AG08395 (cell line): ENCODE results near the gene FCRLB.
"Not testable (repeated sequence)": the region's sequence is repeated elsewhere in the genome, so short reads cannot be mapped to it uniquely, and the experiment has no call there.

Source experiments
- DNase-seq: peaks from one replicate; pipeline ENCODE4 v3.0.0; 2012; ENCODE audit warnings: mixed read lengths, low spot score

Gene FCRLB

DNA sequence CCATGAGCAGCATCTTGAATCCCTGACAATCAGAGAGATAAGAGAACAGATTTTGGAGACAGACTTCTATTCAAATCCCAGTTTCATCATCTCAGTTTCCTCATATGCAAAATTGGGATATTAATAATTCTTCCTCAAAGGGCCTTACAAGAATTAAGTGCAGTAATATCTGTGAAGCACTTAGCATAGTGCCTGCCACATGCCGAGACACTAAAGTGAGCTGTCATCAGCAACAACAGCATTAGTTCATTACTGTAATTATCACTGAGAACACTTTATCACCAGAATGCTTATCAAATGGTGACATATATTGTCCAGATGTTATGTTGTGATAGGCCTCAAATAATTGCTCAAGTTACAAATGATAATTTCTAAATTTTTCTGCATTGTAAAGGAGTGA is 922 bp upstream of the FCRLB start:
- DNase-seq, result no peak

DNA sequence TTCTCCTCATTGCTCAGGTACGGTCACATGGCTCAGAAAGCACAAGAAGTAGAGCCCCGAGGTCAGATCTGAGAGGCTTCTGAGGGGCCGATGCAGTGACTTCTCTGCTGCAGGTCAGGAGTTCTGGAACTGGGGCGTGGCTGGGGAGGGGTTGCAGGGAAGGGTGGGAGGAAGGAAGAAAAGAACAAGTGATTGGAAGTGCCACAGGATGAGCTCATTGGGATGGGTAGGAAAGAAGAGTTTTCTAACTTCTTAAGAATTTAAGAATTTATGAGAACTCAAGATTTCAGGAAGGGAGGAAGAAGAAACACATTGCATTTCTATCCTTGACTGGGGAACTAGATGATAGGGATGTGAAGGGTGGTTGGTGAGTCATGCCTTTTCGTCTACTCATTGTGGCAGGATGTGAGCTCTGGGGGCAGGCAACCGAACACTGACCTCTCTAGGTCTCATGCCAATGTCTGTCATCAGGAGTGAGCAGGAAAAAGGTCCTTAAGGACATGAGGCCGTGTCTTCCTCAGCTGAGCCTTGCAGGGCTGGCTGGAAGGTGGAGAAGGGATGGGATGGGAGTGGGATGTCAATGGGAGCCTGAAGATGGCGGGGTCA is 497 bp downstream of the FCRLB start:
- DNase-seq, result peak; percentile 87

DNA sequence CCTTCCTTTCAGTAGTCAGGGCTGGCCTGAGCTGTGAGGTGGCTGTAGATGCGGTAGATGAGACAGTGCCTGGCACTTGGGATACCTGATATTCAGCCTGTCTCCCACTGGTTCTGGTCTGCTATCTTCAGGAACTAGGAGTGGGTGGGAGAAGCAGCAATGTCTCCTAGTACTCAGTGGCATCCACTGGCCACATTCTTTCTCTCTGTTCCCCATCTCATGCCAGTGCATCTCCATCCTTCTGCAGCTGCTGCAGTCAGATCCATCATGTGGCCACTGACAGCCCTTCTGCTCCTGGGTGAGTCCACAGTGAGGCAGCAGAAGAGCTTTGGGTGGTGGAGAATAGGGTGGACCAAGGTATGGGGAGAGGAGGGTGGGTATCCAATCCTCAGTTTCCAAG is 1.1 kb downstream of the FCRLB start:
- no peak for DNase-seq

DNA sequence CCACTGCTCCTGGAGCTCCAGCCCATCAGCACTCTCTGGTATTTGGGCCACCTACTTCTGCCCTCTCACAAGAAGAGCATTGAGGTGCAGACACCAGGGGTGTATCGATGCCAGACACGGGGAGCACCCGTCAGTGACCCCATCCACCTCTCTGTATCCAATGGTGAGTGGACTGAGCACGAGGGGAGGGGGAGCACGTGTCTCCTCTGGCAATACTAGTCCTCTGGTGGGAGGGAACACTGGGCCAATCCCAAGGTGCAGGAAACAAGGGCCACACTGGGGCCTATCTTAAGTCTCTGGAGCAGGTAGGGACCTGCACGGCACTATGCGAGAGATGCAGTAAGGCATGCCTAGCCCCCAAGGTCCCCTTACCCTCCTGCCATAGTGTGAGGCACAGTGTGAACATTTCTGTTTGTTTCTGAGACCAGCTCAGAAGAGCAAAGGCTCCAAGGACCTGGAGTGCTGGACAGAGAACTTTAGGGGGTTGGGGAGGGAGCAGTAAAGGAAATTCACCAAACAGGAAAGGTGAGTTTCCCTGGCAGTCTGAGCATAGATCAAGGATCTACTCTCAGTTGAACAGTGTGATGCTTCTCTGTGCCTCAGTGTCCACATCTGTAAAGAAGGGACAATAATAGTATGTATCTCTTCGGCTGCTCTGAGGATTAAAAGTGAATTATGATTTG is 2.3 kb downstream of the FCRLB start:
- DNase-seq, result no peak

DNA sequence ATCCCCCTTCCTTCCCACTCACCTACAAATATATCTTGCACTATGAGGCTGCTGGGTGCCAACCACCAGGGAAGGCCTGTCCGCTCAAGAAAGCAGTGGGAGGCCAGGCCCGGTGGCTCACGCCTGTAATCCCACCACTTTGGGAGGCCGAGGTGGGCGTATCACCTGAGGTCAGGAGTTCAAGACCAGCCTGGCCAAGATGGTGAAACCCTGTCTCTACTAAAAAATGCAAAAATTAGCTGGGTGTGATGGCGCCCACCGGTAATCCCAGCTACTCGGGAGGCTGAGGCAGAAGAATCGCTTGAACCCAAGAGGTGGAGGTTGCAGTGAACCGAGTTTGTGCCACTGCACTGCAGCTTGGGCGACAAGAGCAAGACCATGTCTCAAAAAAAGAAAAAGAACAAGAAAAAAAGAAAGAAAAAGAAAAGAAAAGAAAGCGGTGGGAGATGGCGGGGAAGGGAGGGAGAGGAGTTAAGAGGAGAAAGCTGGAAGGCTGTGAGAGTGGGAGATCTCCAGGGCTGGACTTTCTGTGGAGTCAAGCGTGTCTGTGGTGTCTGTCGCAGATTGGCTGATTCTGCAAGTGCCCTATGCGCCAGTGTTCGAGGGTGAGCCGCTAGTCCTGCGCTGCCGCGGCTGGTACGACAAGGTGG is 4.0 kb downstream of the FCRLB start:
- DNase-seq, result not testable (repeated sequence)

DNA sequence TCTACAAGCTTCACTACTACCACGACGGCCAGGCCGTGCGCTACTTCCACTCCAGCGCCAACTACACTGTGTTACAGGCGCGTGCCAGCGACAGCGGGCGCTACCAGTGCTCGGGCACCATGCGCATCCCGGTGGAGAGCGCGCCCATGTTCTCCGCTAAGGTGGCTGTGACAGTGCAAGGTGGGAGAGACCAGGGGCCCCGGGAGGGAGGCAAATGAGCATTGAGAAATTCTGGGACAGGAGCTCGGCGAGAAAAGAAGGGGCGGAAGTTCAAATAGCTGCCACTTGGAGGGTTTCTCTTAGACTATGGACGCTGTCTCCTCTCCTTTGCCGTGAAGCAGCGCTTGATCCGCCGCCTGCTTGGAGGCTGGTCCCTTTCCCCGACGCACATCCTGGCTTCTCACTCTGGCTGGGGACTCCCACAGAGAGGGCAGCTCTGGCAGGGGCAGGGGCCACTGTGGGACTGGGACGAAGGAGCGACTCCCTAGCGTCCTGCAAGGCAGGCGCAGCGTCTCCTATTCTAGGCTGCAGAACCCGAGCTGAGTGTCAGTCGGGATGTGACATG is 4.6 kb downstream of the FCRLB start:
- peak; percentile 21 for DNase-seq

DNA sequence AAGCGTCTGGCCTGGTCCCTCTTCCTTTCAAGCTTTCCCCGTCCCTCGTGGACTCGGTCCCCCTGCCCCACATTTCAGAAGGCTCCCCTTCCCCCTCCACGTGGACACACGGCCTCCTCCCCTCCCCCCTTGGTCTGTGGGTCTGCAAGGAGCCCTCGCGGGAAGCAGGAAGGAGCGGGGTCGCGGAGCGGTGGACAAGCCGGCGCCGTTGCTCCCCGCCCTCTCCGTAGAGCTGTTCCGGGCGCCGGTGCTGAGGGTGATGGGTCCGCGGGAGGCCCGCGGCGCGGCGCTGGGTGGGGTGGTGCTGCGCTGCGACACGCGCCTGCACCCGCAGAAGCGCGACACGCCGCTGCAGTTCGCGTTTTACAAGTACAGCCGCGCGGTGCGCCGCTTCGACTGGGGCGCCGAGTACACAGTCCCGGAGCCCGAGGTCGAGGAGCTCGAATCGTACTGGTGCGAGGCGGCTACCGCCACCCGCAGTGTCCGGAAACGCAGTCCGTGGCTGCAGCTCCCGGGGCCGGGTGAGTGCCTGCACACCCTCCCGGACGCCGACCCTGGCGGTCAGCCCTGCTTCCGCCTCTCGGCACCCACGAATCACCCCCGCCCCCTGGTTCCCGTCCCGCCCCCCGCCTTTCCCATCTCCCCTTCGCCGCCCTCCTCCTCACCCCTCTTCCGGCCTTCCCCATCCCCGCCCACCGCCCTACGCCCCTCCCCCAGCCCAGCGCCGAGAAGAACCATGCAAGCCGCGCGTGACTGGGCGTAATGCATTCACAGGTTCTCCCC is 5.3 kb downstream of the FCRLB start:
- DNase-seq, result peak; percentile 69

DNA sequence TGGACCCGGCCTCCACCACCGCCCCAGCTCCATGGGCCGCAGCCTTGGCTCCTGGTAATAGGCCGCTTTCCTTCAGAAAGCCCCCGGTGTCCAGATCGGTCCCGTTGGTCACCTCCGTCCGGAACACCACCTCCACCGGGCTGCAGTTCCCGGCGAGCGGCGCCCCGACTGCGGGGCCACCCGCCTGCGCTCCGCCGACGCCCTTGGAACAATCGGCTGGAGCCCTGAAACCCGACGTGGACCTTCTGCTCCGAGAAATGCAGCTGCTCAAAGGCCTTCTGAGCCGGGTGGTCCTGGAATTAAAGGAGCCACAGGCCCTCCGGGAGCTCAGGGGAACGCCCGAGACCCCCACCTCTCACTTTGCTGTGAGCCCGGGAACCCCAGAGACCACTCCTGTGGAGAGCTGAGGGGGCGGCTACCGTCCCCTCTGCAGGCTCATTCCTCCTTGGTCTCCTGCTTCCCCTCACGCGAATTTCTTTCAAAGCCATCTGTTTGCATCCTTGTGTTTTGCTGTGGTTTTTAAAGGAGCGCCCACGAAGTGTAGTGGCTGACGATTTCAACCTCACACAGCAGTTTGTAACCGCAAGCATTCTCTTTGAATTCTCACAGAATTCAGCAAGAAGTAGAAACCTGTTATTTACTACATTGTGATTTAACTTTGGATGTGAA is 6.0 kb downstream of the FCRLB start:
- peak; percentile 70 for DNase-seq

DNA sequence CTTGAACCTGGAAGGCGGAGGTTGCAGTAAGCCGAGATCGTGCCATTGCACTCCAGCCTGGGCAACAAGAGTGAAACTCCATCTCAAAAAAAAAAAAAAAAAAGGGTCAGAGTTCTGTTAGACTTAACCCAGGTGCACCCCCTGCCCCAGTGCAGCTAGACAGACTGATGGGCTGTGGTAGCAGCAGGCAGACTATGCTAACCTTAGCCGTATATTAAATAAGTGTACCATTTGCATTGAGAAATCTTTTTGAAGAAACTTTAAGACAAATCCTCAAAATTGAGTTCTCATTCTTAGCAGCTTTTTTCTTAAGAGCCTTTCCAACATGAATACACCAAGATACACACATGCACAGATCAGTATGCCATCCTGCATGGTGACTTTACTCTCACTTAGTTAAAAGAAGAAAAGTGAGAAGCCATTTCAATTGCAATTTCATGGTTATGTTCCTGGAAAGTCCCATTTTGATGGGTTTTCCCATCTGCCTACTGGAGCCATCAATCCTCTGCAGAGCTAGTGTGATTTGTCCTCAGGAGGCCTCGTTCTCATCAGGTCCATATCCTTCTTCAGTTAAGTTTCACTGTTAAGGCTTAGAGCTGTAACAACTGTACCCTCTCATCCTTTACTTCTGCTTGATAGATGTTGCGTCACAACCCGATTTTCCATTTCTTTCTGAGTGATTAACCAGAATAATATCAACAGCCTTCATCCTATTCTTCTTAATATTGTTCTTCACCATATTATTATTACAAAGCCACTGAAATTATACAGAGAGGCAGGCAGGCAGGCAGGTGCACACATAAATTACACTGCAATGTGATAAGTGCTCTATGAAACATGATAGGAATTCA is 7.3 kb downstream of the FCRLB start:
- no peak for DNase-seq

DNA sequence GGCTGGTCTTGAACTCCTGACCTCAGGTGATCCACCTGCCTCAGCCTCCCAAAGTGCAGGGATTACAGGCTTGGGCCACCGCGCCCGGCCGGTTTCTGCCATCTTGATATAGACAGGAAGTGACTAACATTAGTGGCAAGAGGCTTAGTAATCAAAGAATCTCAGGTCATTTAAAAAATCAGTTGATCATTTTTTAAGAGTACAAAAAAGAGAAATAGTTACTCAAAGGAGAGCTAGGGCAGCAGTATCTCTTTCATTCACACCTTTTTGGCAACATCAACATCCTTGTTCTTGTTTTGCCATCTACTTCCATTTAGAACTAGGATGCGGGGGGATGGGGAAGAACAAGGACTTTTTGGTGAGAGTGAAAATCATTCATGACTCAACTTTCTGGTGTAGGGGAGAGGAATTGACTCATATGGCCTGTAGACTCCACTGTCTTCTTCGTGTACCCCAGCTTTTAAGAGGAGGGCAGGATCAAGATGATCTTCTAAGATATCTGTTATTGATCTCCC is 8.8 kb downstream of the FCRLB start:
- DNase-seq, result peak; percentile 51

DNA sequence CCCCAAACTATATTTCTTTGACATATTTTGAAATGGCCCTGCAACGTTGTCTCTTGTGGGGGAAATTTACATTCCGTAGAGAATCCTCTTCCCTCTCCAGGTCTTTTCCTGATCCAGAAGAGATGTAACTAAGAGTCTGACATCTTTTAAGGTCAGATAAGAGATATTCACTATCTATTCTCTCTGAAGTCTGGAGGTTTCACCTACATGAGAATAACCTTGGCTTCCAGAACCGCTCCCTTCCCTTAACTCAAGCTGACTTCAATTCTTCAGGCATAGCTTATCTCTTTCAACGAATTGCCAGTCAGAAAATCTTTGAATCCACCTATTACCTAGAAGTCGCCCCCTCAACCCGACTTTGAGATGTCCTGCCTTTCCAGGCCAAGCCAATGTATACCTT is 9.9 kb downstream of the FCRLB start:
- DNase-seq, result no peak

DNA sequence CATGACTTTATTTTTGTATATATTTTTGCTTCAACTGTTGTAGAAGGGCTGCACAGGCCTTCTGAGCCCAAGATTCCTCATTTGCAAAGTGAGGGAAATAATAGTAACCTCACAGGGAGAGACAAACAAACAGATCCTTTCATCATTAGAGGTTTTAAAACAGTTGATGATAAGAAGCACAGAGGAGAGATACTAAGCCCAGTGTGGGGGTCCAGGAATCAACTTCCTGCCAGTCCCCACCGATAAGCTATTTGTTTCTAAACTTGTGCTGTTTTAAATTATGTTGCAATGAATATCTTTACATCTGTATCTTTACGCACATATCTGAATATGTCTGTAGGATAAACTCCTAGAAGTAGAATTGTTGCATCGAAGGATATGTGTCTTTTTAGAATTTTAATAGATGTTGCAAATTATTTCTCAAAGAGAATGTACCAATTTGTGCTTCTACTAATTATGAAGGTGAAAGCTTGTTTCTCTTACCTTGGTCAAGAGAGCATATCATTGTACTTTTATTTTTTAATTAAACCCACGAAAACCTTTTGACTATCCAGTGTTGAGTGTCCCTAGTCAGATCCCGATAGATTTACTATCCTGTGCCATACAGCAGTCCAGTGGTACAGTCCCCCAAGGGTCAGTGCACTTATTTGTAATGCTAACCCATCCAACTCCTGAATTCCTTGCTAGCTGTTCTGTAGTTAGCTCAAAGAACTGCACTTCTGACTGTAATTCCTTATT is 10.8 kb downstream of the FCRLB start:
- DNase-seq, result no peak

DNA sequence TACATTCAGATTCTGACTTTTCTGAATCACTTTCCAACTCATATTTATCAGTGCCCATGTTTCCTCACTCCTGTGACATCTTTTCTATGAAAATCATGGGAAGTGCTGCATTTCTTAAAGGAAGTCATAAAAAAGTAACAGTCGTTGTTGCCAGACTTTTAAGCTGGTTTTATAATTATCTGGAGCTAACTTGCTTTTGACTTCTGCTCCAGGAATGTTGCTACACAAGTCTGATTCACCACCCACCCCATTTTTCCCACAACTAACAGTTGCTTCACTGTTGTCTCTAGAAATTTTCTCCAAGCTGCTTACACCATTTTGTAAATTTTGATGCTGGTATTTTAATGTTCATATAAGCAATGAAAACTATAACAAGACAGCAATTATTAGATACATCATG is 12.2 kb downstream of the FCRLB start:
- DNase-seq, result peak; percentile 81

DNA sequence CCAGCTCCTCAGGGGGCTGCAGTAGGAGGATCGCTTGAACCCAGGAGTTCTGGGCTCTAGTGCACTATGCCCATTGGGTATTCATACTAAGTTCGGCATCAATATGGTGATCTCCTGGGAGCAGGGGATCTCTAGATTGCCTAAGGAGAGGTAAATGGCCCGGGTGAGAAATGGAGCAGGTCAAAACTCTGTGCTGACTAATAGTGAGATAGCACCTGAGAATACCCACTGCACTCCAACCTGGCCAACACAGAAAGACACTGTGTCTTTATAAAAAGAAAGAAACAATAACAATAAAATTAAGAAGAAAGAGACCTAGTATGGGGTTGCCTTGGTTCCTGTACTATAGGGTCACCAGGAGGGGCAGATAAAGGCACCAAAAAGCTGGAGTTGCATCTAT is 14.5 kb downstream of the FCRLB start:
- no peak for DNase-seq

DNA sequence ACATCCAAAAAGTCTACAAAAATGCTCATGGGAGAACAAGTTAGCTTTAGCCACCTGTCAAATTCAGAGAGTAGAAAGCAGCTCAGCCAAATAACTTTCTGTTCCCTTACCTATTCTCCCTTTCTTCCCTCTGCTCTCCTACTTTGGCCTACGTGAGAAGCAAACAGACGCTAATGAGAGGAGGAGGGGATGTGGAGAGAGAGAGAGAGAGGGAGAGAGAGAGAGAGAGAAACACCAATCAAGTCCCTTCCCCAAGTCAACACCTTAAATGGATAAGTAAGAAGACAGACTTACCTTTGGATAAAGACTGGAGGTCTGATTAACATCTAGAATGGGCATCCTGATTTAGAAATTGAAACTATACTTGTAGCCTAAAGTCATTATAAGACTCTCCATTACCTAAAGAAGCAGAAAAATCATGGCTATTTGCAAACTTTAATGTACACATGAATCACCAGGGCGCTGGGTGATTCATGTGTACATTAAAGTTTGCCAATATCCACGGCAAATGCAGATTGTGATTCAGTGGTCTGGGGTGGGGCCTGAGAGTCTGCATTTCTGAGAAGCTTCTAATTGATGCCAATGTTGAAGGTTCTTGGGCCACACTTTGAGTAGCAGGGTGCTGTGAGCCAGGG is 15.1 kb downstream of the FCRLB start:
- no peak for DNase-seq

DNA sequence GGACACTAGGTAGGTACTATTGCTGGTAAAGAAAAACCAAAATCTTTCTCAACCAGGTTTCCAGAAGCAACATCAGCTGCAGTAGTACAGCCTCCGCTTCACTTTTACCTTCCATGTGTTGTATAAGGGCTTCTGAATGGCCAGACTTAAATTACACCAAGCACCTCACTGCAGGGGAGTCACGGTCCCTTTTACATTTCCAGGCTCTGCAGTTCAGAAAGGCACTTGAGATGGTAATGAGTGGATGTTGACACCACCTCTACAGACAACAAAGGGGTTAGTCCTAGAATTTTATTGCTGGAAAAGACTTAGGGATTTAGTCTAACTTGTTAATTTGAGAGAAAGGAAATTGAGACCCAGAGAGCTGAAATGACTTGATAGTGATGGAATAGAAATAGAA is 16.3 kb downstream of the FCRLB start:
- no peak for DNase-seq

DNA sequence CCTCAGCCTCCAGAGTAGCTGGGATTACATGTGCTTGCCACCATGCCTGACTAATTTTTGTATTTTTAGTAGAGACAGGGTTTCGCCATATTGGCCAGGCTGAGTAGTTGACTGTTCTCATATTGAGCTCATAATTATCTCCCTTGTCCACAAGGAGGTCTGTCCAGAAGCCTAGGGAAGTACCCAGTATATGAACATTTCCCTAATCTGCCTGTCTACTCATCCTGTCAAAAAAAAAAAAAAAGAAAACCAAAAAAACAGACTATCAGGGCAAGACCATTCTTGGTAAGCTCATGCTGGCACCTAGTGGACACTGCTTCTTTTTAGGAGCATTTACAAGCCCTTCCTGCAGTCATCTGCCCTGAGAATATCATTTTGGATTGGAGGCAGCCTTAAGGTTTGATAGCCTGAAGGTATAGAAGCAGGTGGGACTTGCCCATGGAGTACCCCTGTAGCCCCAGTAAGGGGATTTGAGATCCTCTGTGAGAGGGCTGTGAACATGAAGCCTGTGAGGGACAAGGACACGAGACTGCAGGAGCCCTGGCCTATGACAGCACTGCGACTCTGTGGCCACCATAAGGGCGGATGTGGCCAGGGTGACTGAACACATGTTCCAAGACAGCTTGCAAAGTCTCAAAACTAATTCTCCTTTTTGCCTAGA is 17.4 kb downstream of the FCRLB start:
- DNase-seq, result peak; percentile 71

DNA sequence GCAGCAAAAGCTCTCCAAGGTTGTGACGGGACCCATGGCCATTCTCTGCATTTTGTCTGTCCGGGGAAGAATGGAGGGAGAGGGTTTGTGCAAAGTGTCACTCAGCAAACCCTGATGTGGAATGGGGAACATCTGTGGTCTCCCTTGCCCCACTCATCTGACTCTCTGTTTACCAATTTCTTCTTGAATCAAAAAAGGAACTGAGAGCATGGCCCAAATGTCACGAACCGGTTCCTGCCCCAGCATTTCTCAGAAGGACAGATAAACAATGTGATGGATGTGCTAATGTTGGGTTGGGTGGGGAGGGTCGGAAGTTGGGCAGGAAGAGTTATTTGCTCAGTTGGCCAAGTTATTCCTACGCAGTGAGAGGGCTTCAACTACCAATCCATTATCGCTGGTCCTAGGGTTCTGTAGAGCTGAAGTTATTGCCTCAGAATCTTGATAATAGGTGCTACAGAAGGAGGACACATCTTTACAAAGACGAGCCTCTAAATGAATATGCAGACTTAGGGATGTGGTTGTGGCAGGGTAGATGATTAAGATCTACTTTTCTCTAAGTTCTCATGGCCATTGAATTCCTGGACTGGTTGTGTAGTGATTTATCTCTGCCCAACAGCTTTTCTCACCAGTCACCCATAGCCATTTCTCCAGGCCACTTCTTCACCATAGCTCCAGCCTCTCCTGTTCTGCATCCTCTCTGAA is 18.7 kb downstream of the FCRLB start:
- DNase-seq, result no peak
